GM20000 (cell line): ENCODE measurements around the gene PITPNC1.

ENCODE experiments used
- DNase-seq: peaks from one replicate; pipeline ENCODE4 v3.0.0; 2012; ENCODE audit warnings: low spot score
- CTCF ChIP-seq: IDR thresholded peaks from 2 replicates; pipeline ENCODE4 v1.5.1; 2012; ENCODE audit warnings: mild to moderate bottlenecking, control low read depth; ENCODE audit errors: extremely low read depth, missing control alignments

The PITPNC1 gene

DNA sequence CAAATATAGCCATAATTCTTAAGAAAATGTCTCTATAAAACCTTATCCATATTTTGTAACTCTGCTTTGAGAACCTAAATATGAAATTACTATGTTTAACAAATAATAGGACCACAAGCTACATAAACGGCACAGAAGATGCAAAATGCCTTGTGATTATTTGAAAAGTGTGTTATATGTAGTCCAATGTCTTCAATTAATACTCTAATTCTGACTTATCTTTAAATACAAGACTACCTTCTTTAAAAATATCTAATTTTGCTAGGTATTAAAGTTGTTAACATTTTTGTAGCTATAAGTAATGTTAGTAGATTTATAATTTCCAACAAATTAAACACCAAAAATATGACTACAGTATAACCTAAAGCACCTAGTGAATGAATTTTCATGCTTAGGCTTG is 27.7 kb upstream of the PITPNC1 start:
- no peak for TF ChIP-seq CTCF
- DNase-seq: no peak

- DNase-seq: no peak
- TF ChIP-seq CTCF: no peak
These were observed 23.9 kb upstream of the PITPNC1 start for GRCh38 chr17:67353161-67353560.

DNA sequence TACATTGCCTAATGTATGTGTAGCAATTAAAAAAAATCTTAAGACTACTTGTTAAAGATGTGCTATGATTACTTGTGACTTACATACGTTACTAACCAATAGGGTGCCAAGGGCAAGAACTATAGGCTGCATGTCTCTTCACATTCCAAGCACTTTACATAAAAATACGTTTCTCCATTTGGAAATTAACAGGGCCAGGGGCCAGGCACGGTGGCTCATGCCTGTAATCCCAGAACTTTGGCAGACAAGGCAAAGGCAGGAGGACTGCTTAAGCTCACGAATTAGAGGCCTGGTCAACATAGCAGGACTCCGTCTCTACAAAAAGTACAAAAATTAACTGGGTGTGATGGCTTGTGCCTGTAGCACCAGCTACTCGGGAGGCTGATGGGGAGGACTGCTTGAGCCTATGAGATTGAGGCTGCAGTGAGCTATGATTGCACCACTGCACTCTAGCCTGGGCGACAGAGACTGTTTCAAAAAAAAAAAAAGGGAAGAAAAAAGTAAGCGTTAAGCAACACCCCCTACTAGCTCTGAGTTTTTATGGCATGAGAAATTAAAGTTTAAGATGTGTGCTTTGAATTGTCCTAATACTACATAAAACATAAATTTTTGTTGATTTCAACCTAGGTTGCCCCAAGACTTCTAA is 23.0 kb upstream of the PITPNC1 start:
- DNase-seq: no peak

GRCh38 chr17:67358612-67359011 is 18.5 kb upstream of the PITPNC1 start:
- no peak for TF ChIP-seq CTCF
- DNase-seq: no peak

More for the DNA sequence above, 23.0 kb upstream of the PITPNC1 start:
- no peak for TF ChIP-seq CTCF

GRCh38 chr17:67359960-67360791 is 16.9 kb upstream of the PITPNC1 start:
- DNase-seq: no peak
- TF ChIP-seq CTCF: no peak

- TF ChIP-seq CTCF: no peak
- DNase-seq: no peak
These were observed 16.2 kb upstream of the PITPNC1 start for GRCh38 chr17:67360880-67361279.

- no peak for DNase-seq
- no peak for TF ChIP-seq CTCF
These were observed 14.9 kb upstream of the PITPNC1 start for GRCh38 chr17:67362173-67362572.
